Stomach (tissue), 9 donors: ENCODE results near the gene CREB3. TPM values are rescaled to one million over a fixed set of nuclear protein-coding genes. Genes with fewer than 3 reads are reported as not detected.

Experiments used
- DNase-seq, 2 donors: peaks; one replicate each; pipeline versions ENCODE4 v3.0.0 to v3.0.0-alpha.2; 2013 to 2019
- H3K27ac ChIP-seq, 5 donors: fragments of 200-600 bp in 4 of 5; sonication (generic) in 4 of 5; one replicate each; pipeline ENCODE4 v1.5.1; 2013 to 2019; ENCODE audit warnings: mild to moderate bottlenecking in 1 of 5, moderate library complexity in 1 of 5
- H3K27me3 ChIP-seq, 3 donors: fragments of 200-600 bp; sonication (generic); one replicate each; pipeline ENCODE4 v1.5.1; 2017 to 2019; ENCODE audit warnings: mixed run types in 1 of 3
- H3K36me3 ChIP-seq, 4 donors: fragments of 200-600 bp; sonication (generic); 1 replicate in 3 of 4; 2 replicates in 1 of 4; pipeline ENCODE4 v1.5.1; 2016 to 2019
- H3K4me1 ChIP-seq, 4 donors: fragments of 200-600 bp; sonication (generic); one replicate each; pipeline ENCODE4 v1.5.1; 2016 to 2019
- H3K4me3 ChIP-seq, 4 donors: fragments of 200-600 bp; sonication (generic) in 3 of 4; one replicate each; pipeline ENCODE4 v1.5.1; 2016 to 2019; ENCODE audit warnings: mild to moderate bottlenecking in 1 of 4
- H3K9me3 ChIP-seq, 4 donors: fragments of 200-600 bp; sonication (generic); one replicate each; pipeline ENCODE4 v1.5.1; 2016 to 2019
- EP300 ChIP-seq: sonication (generic); formaldehyde crosslinking; IDR thresholded peaks from one replicate; pipeline ENCODE4 v1.6.1; 2017; ENCODE audit warnings: antibody characterized with exemption
- POLR2A ChIP-seq, 4 donors: fragments of 450-650 bp; IDR thresholded peaks; one replicate each; pipeline ENCODE4 v1.6.1; 2016; ENCODE audit warnings: antibody characterized with exemption in 4 of 4, control low read depth in 2 of 4, mild to moderate bottlenecking in 1 of 4, moderate library complexity in 1 of 4
- POLR2AphosphoS5 ChIP-seq, 3 donors: sonication (generic); formaldehyde crosslinking; IDR thresholded peaks; one replicate each; pipeline ENCODE4 v1.6.1; 2016; ENCODE audit warnings: antibody characterized with exemption in 3 of 3
- WGBS, 5 donors: extraction: QIAGEN DNeasy Blood & Tissue Kit in 3 of 5; methylation state at CpG; one replicate each; pipeline versions ENCODE4 v1.1.5 to v1.1.7; 2013 to 2018; 5-methylcytosine and 5-hydroxymethylcytosine counted together
- intact Hi-C: fragments of 100-400 bp; cut with DNase I; formaldehyde crosslinking; loops from one replicate; pipeline ENCODE4 v1.15.1; 2023; ENCODE audit warnings: low total_unique reads
- polyA plus RNA-seq, 3 donors: library from polyadenylated mRNA; stranded (reverse); fragments of 200-250 nt; gene quantifications; one replicate each; pipeline ENCODE4 v1.2.3, GENCODE V29; 2013
- total RNA-seq, 5 donors: library from RNA; depleted of rRNA; stranded (reverse); fragments of >200 nt; gene quantifications; one replicate each; pipeline versions ENCODE4 v1.1.0 to v1.2.3, GENCODE V29; 2014 to 2016
- TF ChIP-seq, protein P1 (sequence below), 7 experiments: fragments of 450-650 bp in 4 of 7; fragments of 200-600 bp in 3 of 7; sonication (generic) in 3 of 7; IDR thresholded peaks; one replicate each; pipeline ENCODE4 v1.5.1; 2016 to 2019; ENCODE audit warnings: antibody characterized with exemption in 7 of 7, control low read depth in 2 of 7, mild to moderate bottlenecking in 1 of 7
- donor health status: healthy with polysubstance abuse.
- donor health status: Bipolar disorder and iron deficiency.
- donor health status: healthy.

CREB3 gene
- total and polyA plus RNA-seq, 8 donors = 29.4 to 84.0 (median 39.2) TPM

DNA sequence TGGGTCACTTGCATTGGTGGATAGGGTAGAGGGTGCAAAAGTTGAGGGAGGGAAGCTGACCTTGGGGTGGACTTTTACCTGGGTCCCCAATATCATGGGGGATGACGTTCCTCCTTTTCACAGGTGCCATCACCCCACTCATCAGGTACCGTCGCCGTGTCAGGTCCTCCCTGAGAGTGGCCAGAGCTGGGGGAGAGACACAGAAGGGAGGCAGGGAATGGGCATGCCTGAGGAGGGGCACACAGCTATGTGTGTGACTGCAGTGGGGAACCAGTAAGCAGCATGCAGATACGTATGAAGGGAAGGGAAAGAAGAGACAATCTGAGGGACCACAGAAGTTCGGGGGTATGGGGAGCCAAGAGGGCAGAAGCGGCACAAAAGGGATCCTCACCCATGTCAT, 6.5 kb downstream of the CREB3 start:
- Histone ChIP-seq H3K4me1 (peaks cover 4 to 42% (median 15%) of the 10 kb centered on the region in 4 donors), H3K36me3 (peaks cover 84 to 100% (median 99%) of the 10 kb centered on the region in 4 donors), H3K4me3 (no peak overlapping the region), H3K27me3 (no peaks in the 10 kb centered on the region), H3K9me3 (no peaks in the 10 kb centered on the region), H3K27ac (no peak overlapping the region)
- 74 to 92% (median 84%) methylated on average over 7 of the region's 7 CpGs for WGBS, 5 donors
- DNase-seq = no peak
- intact Hi-C loops = no loop called here
- TF ChIP-seq, protein P1, sequence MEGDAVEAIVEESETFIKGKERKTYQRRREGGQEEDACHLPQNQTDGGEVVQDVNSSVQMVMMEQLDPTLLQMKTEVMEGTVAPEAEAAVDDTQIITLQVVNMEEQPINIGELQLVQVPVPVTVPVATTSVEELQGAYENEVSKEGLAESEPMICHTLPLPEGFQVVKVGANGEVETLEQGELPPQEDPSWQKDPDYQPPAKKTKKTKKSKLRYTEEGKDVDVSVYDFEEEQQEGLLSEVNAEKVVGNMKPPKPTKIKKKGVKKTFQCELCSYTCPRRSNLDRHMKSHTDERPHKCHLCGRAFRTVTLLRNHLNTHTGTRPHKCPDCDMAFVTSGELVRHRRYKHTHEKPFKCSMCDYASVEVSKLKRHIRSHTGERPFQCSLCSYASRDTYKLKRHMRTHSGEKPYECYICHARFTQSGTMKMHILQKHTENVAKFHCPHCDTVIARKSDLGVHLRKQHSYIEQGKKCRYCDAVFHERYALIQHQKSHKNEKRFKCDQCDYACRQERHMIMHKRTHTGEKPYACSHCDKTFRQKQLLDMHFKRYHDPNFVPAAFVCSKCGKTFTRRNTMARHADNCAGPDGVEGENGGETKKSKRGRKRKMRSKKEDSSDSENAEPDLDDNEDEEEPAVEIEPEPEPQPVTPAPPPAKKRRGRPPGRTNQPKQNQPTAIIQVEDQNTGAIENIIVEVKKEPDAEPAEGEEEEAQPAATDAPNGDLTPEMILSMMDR (IDR thresholded peaks at IDR 0.05) = no peak
- TF ChIP-seq POLR2A (IDR thresholded peaks at IDR 0.05) (no peak), EP300 (no peak), POLR2AphosphoS5 (IDR thresholded peaks at IDR 0.05) (no peak)

DNA sequence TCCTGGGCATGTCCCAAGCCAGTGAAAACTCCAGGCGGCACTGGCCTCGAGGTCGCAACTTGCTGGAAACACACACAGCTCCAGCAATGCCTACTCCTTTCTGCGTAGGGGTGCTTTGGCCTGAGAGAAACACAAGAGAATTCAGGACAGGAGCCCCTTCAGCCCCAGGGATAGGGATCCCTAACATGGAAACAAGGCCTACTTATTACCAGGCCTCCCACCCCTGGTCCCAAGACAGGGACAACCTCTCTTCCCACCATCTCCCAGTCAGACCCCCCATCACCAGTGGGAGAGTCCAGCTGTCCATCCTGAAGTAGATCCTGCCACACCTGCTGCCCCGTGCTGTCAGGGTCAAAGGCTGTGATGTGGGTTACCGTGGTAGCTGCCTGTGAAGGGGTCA, 7.8 kb downstream of the CREB3 start:
- TF ChIP-seq, protein P1 (IDR thresholded peaks at IDR 0.05) = no peak
- TF ChIP-seq POLR2AphosphoS5 (IDR thresholded peaks at IDR 0.05) (no peak), EP300 (no peak)
- Histone ChIP-seq H3K36me3 (peaks cover 86 to 99% (median 97%) of the 10 kb centered on the region in 4 donors), H3K4me1 (peaks cover 2 to 42% (median 15%) of the 10 kb centered on the region in 4 donors), H3K9me3 (no peaks in the 10 kb centered on the region), H3K4me3 (no peak overlapping the region), H3K27me3 (no peaks in the 10 kb centered on the region), H3K27ac (peak overlapping the region in 2 of 5 donors; percentile 14 to 27)
- WGBS, 5 donors = 80 to 91% (median 89%) methylated on average over 2 to 6 of the region's 6 CpGs
- intact Hi-C loops = no loop called here
- no peak for DNase-seq

- Histone ChIP-seq H3K27ac (no peak overlapping the region), H3K9me3 (no peaks in the 10 kb centered on the region), H3K36me3 (peaks cover 77 to 84% (median 82%) of the 10 kb centered on the region in 4 donors), H3K4me3 (no peak overlapping the region), H3K27me3 (no peaks in the 10 kb centered on the region), H3K4me1 (peaks cover 17 to 42% (median 27%) of the 10 kb centered on the region in 4 donors)
- TF ChIP-seq POLR2A (IDR thresholded peaks at IDR 0.05) (no peak), EP300 (no peak), POLR2AphosphoS5 (IDR thresholded peaks at IDR 0.05) (no peak)
- TF ChIP-seq, protein P1 (IDR thresholded peaks at IDR 0.05) = no peak
- 74 to 83% (median 80%) methylated on average over 6 to 7 of the region's 7 CpGs for WGBS, 5 donors
- no peak for DNase-seq
- intact Hi-C loops = no loop called here
Measured at GRCh38 chr9:35741740-35742139, 9.3 kb downstream of the CREB3 start.

- Histone ChIP-seq H3K27ac (no peak overlapping the region), H3K4me1 (peaks cover 28 to 56% (median 44%) of the 10 kb centered on the region in 4 donors), H3K36me3 (peaks cover 60 to 67% (median 65%) of the 10 kb centered on the region in 4 donors), H3K27me3 (no peaks in the 10 kb centered on the region), H3K9me3 (no peaks in the 10 kb centered on the region), H3K4me3 (no peak overlapping the region)
- intact Hi-C loops = no loop called here
- no peak for TF ChIP-seq EP300
- no peak for TF ChIP-seq POLR2A (IDR thresholded peaks at IDR 0.05)
- TF ChIP-seq, protein P1 (IDR thresholded peaks at IDR 0.05) = no peak
- no peak for TF ChIP-seq POLR2AphosphoS5 (IDR thresholded peaks at IDR 0.05)
- DNase-seq = no peak
- 60 to 67% (median 65%) methylated on average over 2 of the region's 2 CpGs for WGBS, 5 donors
Measured at GRCh38 chr9:35743452-35743851, 11.0 kb downstream of the CREB3 start.
